IPS-18c (cell line): ENCODE results near the gene CACNA1C.

Source experiments
- H3K4me3 ChIP-seq: 2 replicates; pipeline ENCODE4 v1.7.0; 2013; ENCODE audit warnings: low read depth, mild to moderate bottlenecking, low read length, moderate library complexity; ENCODE audit not compliant: insufficient read depth
- H3K9me3 ChIP-seq: one replicate; pipeline ENCODE4 v1.6.1; 2013; ENCODE audit warnings: mild to moderate bottlenecking, low read length, moderate library complexity; ENCODE audit not compliant: control insufficient read depth, insufficient read depth

The CACNA1C gene

DNA sequence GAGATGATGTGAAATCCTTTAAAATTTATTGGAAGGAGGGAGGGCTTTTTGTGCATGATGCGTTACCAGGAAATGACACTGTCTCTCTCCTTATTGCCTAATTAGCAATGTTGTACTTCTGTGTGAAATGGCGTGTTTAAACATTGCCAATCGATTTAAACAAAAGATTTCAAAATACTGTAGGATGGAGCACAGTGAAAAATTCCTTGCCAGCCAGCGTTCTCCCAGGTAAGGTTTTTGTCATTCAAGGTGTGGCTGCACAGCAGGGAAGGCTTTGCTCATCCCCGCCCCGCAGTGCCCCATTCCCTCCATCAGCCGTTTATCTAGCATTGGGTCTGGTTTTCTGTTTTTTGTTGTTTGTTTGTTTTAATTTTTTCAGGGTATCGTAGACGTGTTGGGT is 137.3 kb downstream of the CACNA1C start:
- Histone ChIP-seq H3K4me3 (no peak overlapping the region), H3K9me3 (no peaks in the 10 kb centered on the region)

DNA sequence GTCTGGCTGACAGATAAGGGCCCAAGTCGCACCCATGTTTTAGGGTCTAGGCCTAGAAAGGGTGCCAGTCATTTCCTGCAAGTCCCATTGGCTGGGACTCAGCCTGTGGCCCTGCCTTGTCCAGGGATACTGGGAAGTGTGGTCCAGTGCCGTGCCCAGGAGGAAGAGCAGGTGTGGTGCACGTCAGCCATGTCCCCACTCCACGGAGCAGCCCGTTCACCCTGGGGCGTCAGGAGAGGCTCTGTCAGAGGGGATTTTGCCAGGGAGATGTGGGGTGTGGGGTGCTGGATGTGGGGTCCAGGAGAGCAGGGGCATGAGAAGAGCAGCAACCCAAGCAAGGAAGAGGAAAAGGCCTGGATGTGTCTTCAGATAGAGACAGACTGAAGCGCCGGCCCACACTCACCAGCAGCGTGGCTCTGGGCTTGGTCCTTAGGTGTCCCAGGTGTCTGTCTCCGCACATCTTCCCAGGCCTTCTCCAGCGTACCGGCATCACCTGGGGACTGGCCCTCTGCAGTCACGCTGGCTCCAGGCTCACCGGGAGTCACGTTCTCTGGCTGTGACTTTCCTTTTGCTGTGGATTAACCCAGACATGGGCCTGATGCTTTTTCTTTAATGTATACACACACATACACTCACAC is 138.2 kb downstream of the CACNA1C start:
- Histone ChIP-seq H3K9me3 (no peaks in the 10 kb centered on the region), H3K4me3 (no peak overlapping the region)

DNA sequence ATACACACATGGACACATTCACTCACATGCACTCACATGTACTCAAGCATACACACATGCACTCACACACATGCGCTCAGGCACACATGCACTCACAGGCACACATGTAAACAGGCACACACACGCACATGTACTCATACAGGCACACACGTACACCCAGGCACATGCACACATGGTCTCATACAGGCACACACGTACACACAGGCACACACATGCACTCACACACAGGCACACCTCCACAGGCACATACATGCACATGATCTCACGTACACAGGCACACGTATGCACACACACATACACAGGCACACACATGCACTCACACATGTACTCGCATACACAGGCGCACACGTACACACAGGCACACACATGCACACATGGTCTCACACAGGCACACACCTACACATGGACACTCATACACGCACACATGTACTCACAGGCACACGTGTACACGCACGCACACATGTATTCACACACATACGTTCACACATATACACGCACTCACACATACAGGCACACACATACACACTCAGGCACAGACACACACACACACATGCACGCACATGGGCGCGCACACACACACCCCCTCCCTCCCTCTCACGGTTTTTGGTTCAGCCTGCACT is 138.9 kb downstream of the CACNA1C start:
- no peak overlapping the region for H3K4me3 ChIP-seq
- no peaks in the 10 kb centered on the region for H3K9me3 ChIP-seq

DNA sequence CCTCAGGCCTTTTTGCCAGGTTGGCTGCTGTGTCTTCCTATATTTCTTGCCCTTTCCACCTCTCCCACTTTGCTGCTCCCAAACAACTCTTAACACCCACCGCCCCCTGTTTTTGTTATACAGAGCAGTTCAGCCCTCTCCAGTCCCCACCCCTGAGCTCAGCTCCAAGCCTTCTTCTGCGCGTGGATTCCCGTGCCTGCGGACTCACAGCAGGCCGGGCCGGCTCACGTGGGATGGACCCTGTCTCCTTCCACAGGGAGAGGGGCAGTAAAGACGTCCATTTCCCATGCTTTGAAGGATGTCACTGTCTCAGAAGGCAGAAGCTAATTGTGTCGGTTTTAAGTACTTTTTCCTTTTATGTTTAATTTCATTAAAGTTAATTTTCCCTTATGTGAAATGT is 139.4 kb downstream of the CACNA1C start:
- H3K9me3 ChIP-seq, result no peaks in the 10 kb centered on the region
- H3K4me3 ChIP-seq, result no peak overlapping the region

DNA sequence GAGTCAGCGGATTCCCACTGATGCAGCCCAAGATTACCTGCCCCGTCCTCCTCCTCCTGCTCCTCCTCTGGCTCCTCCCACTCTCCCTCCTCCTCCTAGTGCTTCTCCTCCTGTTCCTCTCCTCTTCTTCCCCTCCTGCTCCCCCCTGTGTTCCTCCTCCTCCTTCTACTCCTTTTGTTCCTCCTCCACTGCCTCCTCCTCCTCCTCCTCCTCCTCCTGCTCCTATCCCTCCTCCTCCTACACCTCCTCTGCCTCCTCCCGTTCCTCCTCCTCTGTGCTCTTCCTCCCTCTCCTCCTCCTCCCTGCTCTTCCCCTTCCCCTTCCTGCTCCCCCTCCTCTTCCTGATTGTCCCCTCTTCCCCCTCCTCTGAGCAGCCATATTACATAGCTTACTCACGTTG is 141.3 kb downstream of the CACNA1C start:
- Histone ChIP-seq H3K4me3 (no peak overlapping the region), H3K9me3 (no peaks in the 10 kb centered on the region)

DNA sequence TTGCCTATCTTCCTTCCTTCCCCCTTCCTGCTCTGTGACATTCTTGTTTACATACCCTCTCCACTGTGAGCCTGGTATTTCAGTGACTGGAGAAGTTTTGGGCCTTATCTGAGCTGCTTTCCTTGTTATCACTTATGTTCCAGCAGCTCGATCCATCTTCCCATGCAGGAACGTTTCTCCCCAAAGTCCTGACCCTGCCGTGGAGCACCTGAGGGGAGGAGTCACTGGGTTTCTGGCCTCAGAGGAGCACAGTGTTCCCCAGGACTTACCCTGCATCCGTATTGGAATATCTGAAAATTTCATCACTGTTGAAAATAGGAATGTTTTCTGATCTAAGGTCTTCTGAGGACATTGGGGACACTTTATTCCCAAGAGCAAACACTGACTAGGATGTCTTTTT is 141.8 kb downstream of the CACNA1C start:
- no peaks in the 10 kb centered on the region for H3K9me3 ChIP-seq
- no peak overlapping the region for H3K4me3 ChIP-seq

DNA sequence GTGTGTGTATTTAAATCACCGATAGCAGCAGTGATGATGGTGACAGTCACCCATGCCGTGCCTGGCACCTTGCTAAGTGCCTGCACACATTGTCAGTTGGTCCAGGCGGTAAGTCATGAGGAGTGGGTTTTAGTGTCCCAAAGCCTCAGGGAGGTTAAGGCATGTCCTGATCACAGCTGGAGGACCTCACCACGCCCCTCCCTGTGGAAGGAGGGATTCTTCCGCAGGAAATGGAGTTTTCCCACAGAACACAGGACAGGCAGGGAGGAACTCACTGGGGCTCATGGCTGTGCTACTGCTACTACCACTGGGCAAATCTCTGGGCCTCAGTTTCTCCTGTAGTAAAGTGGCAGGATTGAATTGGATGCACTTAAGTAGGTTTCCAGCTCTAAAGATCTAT is 142.3 kb downstream of the CACNA1C start:
- H3K9me3 ChIP-seq, result no peaks in the 10 kb centered on the region

DNA sequence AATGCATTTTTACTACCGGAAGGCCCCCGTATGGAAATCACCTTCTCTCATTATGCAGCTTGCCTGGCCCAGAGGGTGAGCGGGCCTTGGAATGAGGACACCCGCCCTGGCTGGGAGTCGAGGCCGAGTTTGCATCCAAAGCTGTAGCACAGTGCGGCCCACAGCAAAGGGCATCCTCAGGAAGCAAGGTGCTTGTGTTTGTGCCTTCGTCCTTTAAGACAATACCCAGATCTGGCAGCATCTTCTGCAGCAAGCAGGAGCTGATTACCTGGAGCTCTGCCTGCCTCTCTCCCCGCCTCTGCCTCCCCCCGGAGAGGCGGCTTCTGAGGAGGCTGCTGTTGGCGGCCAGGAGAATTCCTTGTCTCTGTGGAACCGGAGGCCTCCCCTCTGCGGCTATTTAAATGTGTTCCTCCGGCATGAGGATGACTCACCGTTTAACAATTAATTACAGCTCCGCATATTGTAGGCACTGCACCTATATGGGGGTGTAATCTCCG is 145.3 kb downstream of the CACNA1C start:
- Histone ChIP-seq H3K4me3 (0 out of 2 replicates have a peak overlapping the region, but pooled peaks have one; percentile 22), H3K9me3 (no peaks in the 10 kb centered on the region)

More for the DNA sequence above, 142.3 kb downstream of the CACNA1C start:
- no peak overlapping the region for H3K4me3 ChIP-seq

DNA sequence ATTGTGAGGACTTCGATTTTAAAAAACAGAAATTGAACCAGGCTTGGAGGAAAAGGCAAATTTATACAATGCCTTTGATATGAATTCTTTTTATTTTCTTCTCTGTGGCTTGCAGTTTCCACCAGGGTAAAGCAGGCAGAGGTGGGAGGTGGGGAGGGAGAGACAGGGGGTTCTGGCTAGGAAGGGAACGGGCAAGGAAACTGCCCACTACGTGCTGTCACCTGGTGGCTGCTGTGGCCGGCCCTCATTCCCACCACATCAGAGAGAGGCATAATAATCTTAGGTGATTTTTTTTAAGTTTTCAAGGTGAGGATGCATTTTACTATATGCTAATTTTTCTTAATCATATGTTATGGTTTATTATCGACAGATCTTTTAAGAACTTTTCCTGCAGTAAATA is 145.8 kb downstream of the CACNA1C start:
- no peaks in the 10 kb centered on the region for H3K9me3 ChIP-seq
- 0 out of 2 replicates have a peak overlapping the region, but pooled peaks have one; percentile 22 for H3K4me3 ChIP-seq

DNA sequence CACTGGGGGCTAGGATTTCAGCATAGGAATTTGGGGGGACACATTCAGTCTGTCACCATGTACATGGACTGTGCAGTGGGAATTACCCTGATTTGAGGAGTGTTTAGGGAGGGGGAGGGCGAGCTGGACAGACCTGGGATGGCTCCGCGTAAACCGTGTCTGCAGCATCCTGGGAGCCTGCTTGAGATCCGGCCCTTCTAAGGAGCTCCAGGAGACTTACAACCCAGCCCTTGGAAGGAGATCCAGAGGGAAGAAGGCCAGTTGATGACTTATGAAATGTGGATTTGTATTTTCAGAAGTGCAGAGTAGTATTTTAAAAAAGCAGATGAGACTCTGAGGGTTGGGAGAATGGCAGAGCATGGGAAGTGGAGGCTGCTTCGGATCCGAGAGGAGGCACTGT is 153.2 kb downstream of the CACNA1C start:
- Histone ChIP-seq H3K9me3 (peaks cover 3% of the 10 kb centered on the region), H3K4me3 (no peak overlapping the region)

DNA sequence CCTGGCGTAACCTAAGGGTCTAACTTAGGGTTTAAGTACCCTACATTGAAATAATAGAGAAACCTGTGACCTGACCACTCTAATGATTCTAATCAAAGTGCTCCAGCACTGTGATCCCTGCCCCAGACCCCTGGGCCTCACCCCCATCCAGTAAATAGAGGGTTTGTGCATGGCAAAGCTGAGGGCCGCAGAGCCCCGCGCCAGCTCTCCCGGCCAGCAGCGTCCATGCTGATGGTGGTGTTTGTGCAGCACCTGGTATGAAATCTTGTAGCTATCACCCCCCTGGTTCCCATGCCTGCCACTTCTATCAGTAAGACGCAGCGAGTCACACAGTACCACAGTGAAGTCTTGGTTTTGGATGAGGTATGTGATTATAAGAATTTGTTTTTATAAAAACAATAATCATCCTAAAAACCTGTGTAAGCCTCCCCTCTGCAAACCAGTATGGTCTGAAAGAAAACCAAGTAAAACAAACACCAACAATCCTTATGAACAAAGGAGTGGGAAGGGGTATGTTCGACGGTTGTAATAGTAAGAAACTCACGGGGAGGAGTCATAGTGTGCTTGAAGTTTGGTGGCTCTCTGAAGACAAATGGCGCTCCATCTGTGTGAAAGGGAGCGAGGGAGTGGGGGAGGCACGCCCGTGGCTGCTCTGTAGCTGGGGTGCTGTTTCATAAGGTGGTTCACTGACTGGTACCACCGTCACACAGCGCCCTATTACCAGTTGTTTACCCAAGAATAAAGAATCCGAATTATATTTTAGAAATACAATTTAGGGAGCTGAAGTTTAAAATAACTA is 156.2 kb downstream of the CACNA1C start:
- H3K9me3 ChIP-seq, result peaks cover 3% of the 10 kb centered on the region
- no peak overlapping the region for H3K4me3 ChIP-seq

DNA sequence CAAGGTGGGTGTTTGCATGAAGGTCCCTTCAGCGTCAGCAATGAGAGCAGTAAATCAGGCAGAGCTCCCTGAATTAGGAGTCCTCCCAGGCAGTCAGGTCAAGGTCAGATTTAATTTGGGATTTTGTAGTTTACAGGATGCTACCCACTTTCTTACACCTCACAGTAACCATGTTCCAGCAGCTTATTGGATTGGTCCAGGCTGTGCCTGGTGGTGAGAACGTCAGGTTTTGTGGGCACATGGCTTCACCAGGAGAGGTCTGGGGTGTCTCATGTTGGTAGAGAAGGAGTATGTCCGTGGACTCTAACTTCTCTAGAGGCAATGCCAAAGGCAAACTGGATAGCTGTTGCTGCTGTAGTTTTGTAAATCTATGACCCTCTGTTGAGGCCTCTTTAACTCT is 158.3 kb downstream of the CACNA1C start:
- H3K9me3 ChIP-seq, result peaks cover 3% of the 10 kb centered on the region

DNA sequence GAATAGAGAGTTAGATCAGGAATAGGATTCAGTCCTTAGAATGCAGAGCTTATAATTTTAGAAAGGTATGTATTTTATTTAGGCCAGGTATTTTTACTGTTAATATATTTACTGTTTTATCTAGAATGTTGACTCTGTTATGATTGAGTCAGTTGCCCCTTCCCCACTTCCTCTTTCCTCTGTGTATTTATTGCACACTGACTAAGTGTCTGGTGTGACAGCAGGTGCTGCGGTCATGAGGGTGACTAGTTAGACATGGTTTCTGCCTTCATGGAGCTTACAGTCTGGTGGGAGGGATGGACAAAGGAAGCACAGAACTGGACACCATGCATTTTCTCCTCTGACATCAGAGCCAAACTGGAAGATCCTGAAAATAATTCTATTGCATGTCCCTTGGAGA is 159.8 kb downstream of the CACNA1C start:
- no peak overlapping the region for H3K4me3 ChIP-seq
- peaks cover 3% of the 10 kb centered on the region for H3K9me3 ChIP-seq

More for the DNA sequence above, 158.3 kb downstream of the CACNA1C start:
- no peak overlapping the region for H3K4me3 ChIP-seq

DNA sequence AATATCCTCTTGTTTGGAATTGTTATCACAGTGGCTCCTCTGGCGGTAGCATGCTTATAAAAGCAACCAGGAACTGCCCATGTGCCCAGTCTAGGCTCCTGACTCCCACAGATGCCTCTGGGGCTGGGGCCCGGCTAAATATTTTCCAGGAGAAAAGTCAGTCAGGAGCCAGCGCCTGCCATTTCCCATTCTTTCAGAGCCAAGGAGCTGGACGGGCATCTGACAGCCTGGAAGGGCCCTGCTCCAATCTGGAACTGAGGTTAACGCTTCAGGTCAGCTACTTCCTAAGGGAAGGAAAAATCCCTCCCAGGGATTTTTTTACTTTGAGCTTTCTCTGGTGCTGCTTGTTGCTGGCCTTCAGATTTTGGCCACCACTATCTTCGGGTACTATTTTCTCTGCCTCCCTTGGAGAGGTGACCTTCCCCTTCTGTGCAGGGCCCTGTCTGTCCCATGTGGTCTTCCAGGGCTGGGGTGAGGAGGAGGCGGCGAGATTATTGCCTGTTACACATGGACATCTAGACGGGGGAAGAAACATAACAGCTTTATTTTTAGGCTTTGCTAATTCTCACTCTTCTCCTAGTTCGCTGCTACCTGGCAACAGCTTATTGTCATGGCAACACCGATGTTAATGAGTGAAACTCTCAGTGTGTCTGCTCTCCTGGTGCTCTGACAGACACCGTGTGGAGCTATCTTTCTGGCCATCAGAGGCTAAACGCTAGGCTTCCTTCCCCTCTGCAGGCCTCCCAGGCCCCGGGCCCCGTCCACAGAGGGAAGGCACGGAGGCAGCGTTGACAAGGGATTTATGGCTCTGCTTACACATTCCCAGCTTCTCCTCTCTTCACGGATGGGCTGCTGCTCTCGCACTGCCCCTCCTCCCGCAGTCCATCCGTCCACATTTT is 160.4 kb downstream of the CACNA1C start:
- peaks cover 3% of the 10 kb centered on the region for H3K9me3 ChIP-seq
- H3K4me3 ChIP-seq, result no peak overlapping the region

DNA sequence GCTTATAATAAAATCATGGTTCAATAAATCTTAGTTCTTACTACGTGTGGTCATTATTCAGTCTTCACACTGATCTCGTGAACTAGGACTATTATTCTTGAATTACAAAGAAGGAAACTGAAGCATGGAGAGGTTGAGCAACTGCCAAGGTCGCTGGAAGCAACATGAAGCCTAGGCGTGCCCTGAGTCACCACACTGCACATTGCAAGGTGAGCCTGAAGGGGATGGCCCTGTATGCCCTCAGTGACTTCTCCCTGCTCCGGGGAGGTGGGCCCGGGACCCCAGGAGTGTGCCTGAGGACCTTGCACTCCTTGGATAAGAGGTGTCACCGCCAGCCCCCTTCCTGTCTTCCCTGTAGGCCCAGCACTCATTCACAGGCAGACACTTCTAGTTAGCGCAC is 161.6 kb downstream of the CACNA1C start:
- Histone ChIP-seq H3K9me3 (no peaks in the 10 kb centered on the region), H3K4me3 (no peak overlapping the region)

DNA sequence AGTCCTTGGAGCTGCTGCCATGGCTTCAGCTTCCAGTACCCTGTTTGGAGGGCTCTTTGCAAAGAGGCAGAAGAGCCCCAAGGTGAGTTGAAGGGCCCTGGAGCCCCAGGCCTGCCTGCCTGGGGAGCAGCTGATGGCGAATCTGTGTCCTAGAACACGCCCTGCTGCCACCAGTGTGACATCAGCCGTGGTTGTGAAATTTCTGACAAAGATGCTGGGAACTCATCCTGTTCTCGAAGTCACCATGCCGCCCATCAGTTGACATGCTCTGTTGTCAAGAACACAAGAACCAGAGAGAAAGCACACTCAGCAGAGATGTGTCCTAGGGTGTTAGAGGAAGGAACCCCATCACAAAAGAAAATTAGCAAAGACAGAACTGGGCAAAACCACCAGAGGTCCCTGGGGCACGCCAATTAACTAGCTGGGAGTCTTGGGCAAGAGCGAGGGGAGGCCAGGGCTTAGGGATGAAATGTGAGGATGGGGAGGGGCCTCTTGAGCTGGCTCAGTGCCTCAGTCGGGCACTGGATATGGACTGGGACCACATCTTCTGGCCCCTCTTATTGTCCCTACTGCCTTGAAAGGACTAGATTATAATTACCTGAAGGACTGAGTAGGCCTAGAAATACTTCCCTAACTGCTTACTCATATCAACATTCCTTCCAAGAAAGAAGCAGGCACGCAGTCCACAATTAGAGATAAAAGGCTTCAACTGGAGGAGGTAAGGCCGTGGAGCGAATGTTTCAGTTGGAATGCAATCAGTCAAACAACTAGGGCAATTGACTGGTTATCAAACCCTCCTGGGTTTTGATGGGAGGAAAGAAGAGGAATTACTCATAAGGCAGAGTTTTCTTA is 163.1 kb downstream of the CACNA1C start:
- Histone ChIP-seq H3K4me3 (no peak overlapping the region), H3K9me3 (no peaks in the 10 kb centered on the region)
